GM13976 (cell line): Measurements from ENCODE around the gene IFNB1.

Experiments
- DNase-seq: peaks from one replicate; pipeline ENCODE4 v3.0.0; 2012; ENCODE audit warnings: low spot score
- in situ Hi-C: fragments of 300-500 bp; cut with MboI; formaldehyde crosslinking; loops from one replicate; pipeline ENCODE4 v1.12.0; 2022; ENCODE audit warnings: low sequenced_read_pairs, mixed read lengths, inconsistent platforms; ENCODE audit not compliant: unreplicated experiment
- TF ChIP-seq, protein P1 (sequence below): IDR thresholded peaks from 2 replicates; pipeline ENCODE4 v1.5.1; 2012; ENCODE audit warnings: borderline replicate concordance, mild to moderate bottlenecking; ENCODE audit not compliant: insufficient read depth; ENCODE audit errors: extremely low read depth, missing control alignments, control extremely low read depth

The IFNB1 gene

DNA sequence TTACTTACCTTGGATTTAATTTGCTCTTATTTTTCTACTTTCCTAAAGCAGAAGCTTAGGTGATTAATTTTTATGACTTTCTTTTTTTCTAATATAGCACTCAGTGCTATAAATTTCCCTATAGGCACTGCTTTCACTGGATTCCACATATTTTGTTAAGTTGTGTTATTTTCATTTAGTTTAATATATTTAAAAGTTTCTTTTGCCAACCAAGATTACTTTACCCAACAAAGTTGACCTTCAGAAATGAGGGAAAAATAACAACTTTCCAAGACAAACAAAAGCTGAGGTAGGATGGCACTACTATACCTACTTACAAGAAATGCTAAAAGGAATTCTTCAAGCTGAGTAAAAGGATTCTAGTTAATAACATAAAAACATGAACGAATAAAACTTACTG, 8.8 kb upstream of the IFNB1 start:
- in situ Hi-C loops = no loop called here
- no peak for DNase-seq
- TF ChIP-seq, protein P1, sequence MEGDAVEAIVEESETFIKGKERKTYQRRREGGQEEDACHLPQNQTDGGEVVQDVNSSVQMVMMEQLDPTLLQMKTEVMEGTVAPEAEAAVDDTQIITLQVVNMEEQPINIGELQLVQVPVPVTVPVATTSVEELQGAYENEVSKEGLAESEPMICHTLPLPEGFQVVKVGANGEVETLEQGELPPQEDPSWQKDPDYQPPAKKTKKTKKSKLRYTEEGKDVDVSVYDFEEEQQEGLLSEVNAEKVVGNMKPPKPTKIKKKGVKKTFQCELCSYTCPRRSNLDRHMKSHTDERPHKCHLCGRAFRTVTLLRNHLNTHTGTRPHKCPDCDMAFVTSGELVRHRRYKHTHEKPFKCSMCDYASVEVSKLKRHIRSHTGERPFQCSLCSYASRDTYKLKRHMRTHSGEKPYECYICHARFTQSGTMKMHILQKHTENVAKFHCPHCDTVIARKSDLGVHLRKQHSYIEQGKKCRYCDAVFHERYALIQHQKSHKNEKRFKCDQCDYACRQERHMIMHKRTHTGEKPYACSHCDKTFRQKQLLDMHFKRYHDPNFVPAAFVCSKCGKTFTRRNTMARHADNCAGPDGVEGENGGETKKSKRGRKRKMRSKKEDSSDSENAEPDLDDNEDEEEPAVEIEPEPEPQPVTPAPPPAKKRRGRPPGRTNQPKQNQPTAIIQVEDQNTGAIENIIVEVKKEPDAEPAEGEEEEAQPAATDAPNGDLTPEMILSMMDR = no peak

DNA sequence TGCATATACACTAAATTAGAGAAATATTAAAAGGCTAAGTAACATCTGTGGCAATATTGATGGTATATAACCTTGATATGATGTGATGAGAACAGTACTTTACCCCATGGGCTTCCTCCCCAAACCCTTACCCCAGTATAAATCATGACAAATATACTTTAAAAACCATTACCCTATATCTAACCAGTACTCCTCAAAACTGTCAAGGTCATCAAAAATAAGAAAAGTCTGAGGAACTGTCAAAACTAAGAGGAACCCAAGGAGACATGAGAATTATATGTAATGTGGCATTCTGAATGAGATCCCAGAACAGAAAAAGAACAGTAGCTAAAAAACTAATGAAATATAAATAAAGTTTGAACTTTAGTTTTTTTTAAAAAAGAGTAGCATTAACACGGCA, 7.3 kb upstream of the IFNB1 start:
- TF ChIP-seq, protein P1 = no peak
- DNase-seq = no peak

DNA sequence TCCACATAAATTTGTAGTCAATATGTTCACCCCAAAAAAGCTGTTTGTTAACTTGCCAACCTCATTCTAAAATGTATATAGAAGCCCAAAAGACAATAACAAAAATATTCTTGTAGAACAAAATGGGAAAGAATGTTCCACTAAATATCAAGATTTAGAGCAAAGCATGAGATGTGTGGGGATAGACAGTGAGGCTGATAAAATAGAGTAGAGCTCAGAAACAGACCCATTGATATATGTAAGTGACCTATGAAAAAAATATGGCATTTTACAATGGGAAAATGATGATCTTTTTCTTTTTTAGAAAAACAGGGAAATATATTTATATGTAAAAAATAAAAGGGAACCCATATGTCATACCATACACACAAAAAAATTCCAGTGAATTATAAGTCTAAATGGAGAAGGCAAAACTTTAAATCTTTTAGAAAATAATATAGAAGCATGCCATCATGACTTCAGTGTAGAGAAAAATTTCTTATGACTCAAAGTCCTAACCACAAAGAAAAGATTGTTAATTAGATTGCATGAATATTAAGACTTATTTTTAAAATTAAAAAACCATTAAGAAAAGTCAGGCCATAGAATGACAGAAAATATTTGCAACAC, 6.6 kb upstream of the IFNB1 start:
- DNase-seq = no peak
- in situ Hi-C loops = no loop called here
- TF ChIP-seq, protein P1 = no peak

More for the DNA sequence above, 7.3 kb upstream of the IFNB1 start:
- in situ Hi-C loops = no loop called here

DNA sequence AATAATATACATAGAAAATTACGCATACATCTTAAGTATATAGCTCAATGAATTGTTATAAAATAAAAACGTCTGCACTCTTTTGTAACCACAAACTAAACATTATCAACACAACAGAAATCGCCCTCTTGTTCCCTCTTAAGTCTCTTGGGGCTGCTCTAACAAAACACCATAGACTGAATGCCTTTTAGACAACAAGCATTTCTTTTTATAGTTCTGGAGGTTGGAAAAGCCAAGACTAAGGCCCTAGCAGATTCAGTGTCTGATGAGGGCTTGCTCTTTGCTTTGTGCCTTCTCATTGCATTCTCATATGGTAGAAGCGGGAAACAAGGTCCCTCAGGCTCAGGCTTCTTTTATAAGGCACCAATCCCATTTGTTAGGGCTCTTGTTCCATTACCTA, 4.9 kb upstream of the IFNB1 start:
- DNase-seq = no peak
- in situ Hi-C loops = no loop called here
- TF ChIP-seq, protein P1 = no peak

DNA sequence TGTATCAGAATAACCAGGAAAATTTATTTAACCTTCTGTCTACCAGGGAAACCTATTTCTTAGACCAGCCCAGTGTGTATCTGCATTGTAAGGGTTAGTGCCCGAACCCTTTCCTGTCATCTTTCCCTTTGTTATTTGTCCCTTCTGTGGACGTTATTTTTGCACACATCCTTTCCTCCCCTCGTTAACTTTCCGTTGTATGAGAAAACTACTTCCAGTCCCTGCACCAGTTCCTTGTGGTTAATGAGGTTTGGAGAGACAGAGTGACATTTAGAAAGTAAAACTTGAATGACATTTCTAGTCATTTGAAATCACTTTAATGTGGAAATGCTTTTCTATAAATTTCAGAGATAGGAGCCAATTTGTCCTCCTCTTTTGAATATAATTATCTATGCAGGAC, 4.3 kb upstream of the IFNB1 start:
- TF ChIP-seq, protein P1 = no peak
- no peak for DNase-seq
- in situ Hi-C loops = no loop called here

DNA sequence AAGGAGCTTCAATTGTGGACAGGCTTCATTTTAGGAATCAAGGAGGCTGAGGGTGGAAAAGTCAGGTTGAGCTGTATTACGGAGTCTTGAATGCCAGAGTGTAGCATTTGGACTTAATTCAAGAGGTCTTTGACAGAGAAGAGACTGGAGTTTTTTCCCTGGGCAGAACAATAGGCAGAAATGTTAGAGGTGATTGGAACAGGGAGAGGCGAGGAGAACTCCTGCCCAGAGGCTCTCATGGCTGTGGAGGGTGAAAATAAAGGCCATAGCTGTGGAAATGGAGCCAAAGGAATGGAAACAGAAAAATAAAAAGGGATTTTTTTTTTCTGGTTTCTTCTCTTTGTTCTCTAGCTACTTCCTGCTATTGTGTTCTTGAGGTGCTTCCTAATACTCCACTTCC, 3.7 kb upstream of the IFNB1 start:
- TF ChIP-seq, protein P1 = no peak
- in situ Hi-C loops = no loop called here
- no peak for DNase-seq
